Measurements from ENCODE around the gene RAPGEF5. TPM values are rescaled to one million over a fixed set of nuclear protein-coding genes. Genes with fewer than 3 reads are reported as not detected.

Gene RAPGEF5
- total RNA-seq, 1 experiment from 2014 or later: 1.2 TPM

DNA sequence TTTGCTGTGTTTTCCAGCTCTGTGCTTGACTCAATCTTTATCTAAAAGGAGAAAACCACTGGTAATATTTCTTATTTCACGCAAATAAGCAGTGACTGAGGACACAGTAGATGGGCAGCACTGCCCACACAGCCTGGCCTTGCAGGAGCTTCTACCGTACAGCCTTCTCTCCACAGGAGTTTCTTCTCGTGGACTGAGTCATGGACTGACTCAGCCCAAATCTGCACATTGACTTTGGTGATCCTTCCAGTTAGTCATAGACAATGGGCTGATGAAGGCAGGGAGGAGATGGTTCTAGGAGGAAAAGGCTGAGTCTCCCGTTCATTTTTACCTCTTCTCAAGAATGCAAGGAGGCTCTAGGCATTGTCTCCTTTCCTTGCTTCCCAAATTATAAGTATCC, 200.7 kb downstream of the RAPGEF5 start:
- Histone ChIP-seq H3K27me3 (no peaks in the 10 kb centered on the region), H3K9me3 (no peaks in the 10 kb centered on the region), H3K36me3 (no peaks in the 10 kb centered on the region), H3K4me3 (no peak overlapping the region)
- peak; percentile 77 for DNase-seq

DNA sequence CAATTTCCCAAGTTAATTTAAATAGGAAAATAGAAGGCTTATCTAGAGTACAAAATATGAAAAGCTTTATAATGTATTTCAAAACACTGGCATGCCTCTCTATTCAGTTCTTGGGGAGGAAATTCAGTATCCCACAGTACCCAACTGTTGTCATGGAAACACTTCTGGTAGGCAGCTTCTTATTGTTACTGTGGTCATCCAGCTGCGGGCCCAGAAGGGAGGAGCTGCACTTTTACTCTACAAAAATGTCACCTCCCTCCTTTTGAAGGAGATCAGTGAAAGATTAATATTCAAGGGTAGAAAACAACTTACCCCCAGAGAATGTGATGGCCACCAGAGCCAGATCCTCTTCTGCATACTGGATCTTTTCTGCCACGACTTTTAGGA, 202.8 kb downstream of the RAPGEF5 start:
- Histone ChIP-seq H3K4me3 (no peak overlapping the region), H3K9me3 (no peaks in the 10 kb centered on the region), H3K27me3 (no peaks in the 10 kb centered on the region), H3K36me3 (no peaks in the 10 kb centered on the region)
- DNase-seq: no peak

DNA sequence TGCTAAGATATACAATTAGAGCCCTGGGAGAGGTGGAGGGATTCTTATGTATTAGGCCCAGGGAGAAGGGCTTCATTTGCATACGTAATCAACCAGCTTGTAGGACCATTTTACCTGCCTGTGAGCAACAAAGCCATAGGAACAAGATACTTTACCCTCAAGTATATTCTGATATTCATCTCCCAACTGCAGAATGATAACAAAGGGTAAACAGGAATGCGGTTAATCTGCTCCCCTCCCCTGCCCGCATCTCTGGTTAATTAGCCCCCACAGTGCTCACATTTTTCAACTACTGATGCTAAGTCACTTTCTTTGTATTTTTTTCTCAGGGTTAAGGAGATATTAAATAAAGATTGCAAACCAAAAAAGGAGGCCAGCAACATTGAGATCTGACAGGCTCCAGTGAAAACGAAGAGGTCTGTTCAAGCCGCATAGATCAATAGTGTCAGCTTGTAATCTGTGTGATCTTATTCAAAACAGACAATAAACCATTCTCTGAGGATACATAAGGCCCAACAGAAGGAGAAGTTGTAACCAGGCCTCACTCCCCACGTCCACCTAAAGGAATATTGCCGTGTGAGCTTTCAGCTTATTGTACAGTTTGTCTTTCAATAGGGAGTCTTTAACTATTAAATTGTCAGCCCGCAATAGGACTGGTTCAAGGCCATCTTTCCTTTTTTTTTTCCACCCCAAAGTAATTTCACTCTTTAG, 203.4 kb downstream of the RAPGEF5 start:
- H3K9me3 ChIP-seq: no peaks in the 10 kb centered on the region
- H3K4me3 ChIP-seq: no peak overlapping the region
- H3K36me3 ChIP-seq: no peaks in the 10 kb centered on the region
- H3K27me3 ChIP-seq: no peaks in the 10 kb centered on the region
- DNase-seq: no peak

DNA sequence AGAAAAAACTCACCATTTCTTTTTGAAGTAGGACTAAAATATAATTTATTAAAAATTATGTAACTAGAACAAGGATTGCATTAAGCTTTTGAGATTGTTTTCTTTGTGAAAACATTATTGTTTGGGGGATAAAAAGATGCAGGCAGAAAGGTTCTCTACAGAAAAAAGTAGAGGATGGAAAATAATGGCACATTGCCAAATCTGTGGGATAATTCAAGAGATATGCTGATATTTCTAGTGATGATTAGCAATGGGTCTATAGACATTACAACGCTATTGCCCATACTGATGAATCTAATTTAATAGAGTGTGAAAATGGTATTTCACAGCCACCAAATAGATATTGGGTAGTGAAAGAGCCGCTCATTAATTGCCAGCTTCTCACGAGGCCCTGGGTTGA, 204.3 kb downstream of the RAPGEF5 start:
- H3K4me3 ChIP-seq: no peak overlapping the region
- DNase-seq: no peak
- no peaks in the 10 kb centered on the region for H3K36me3 ChIP-seq
- H3K9me3 ChIP-seq: no peaks in the 10 kb centered on the region
- H3K27me3 ChIP-seq: no peaks in the 10 kb centered on the region

DNA sequence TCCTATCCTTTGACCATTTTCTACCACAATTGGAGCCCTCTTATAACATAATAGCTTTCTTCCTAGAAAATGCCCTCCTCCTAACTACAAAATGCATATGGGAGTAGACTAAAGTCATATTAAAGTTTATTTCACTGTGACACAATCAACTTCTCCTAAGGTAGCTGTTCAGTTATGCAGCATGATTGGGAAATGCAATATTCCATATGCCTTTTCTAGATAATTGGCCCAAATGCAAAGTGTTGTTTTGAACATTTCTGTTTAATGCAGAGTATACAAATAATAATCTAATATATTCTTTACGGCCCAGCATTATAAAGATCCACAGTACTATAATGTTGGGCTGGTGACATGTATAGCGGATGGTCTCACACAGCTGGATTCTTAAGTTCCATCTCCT, 205.1 kb downstream of the RAPGEF5 start:
- Histone ChIP-seq H3K27me3 (no peaks in the 10 kb centered on the region), H3K9me3 (no peaks in the 10 kb centered on the region), H3K36me3 (no peaks in the 10 kb centered on the region), H3K4me3 (no peak overlapping the region)
- DNase-seq: no peak

DNA sequence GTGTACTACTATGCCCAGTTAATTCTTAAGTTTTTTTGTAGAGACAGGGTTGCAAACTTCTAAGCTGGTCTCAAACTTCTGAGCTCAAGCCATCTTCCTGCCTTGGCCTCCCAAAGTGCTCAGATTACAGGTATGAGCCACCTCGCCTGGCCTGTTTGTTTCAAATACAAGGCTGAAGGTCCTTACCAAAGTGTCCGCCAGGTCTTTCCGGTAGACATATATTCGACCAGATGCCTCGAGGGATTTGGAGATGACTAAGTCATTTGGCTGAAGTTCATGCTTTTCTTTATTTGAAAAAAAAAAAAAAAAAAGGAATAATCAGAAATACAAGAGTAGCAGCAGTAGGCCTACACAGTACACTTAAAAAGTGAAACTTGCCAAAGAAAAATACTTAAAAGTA, 206.7 kb downstream of the RAPGEF5 start:
- Histone ChIP-seq H3K4me3 (no peak overlapping the region), H3K36me3 (no peaks in the 10 kb centered on the region), H3K9me3 (no peaks in the 10 kb centered on the region), H3K27me3 (no peaks in the 10 kb centered on the region)
- no peak for DNase-seq

DNA sequence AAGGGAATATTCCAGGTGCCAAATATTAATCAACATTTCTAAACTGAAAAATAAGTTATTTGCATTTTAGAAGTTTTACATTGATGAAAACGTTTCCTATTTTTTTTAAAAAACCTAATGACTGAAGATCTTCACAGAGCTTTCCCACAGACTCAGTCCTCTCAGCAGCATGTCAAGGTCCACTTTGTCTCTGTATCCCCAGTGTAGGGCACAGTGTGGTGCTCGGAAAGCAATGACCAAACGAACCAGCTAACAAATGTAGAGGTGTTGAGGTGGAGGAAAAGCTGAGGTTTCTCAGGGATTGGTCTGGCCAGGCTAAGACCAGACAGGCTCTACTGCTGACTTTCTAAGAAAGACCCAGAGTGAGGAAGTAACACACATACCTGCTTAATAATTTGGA, 209.1 kb downstream of the RAPGEF5 start:
- DNase-seq: no peak
- no peaks in the 10 kb centered on the region for H3K9me3 ChIP-seq
- H3K36me3 ChIP-seq: no peaks in the 10 kb centered on the region
- no peaks in the 10 kb centered on the region for H3K27me3 ChIP-seq
- H3K4me3 ChIP-seq: no peak overlapping the region

DNA sequence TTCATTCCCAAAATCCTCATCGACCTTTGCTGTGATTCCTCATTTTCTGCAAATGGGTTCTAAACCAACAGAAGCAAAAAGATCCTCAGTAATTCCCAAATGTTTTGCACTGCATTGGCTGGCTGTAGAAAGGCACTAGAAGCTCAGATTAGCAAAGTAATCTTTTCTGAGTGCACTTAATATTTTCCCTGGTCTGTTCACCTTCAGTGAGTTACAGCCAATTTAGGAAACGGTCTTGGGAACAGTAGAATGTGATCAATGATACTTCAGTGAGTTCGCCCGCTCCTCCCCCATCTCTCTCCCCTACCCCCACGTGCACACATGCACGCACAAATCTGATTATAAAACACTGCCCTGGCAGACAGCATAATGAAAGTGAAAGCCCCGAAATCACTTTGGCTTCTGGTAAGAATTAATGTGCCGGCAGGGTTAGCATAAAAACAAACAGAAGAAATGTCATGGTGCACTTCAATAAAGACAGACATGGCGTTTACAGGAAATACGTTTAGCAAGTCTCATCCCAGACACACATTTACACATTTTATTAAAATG, 209.9 kb downstream of the RAPGEF5 start:
- H3K36me3 ChIP-seq: no peaks in the 10 kb centered on the region
- DNase-seq: no peak
- H3K4me3 ChIP-seq: no peak overlapping the region
- no peaks in the 10 kb centered on the region for H3K27me3 ChIP-seq
- no peaks in the 10 kb centered on the region for H3K9me3 ChIP-seq

DNA sequence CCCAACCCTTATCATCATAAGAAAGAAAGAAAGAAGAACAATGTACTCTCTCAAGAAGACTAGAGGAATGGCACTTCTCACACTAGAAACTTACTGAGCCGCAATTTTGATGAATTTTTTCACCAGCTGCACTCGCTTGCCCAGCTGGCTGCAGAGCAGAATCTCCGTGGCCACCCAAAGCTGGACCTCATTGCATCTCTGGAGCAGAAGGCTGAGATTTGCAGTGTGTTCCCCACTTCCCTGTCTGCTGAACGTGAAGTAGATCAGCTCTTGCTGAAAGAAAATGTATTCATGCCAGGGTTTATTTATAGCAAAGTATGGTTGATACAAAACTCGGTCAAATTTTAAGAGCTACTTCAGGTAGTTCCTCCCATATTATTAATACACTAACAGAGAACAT, 212.0 kb downstream of the RAPGEF5 start:
- H3K27me3 ChIP-seq: no peaks in the 10 kb centered on the region
- no peaks in the 10 kb centered on the region for H3K9me3 ChIP-seq
- H3K4me3 ChIP-seq: no peak overlapping the region
- DNase-seq: no peak
- no peaks in the 10 kb centered on the region for H3K36me3 ChIP-seq

DNA sequence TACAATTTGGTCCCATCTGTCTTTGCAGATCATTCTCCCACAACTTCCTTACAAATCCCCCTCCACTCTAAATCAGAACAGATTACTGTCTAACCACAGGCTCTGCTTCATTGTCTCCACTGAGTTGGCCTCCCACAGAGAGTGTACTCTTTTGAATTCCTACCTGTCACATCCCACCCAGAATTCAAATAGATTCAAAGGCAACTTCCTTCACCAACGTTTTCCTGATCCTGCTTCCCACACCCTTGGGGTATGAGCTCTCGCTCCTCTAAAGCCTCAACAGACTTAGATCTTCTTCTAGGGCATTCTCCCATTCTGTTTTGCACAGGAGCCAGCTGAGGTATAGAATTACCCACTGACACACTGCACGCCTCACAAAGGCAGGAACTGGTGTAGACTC, 213.5 kb downstream of the RAPGEF5 start:
- H3K9me3 ChIP-seq: no peaks in the 10 kb centered on the region
- no peak for DNase-seq
- no peaks in the 10 kb centered on the region for H3K27me3 ChIP-seq
- no peaks in the 10 kb centered on the region for H3K36me3 ChIP-seq
- no peak overlapping the region for H3K4me3 ChIP-seq

DNA sequence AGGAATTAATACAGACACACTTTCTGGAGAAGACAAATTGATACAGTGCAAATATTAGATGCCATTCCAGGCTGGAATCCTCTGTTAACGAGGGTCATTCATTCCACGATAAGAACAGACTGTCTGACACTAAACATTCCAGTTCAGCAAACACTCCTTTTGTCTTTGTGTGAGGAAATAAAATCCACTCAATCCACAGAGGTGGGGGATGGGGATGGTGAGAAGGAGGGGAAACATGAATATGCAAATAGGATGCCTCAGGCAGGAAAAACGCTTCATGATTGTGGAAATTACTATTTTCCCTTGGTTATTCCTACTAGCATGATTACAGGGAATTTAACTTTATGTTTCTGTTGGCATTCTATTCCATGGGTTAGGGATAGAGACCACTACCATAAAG, 214.4 kb downstream of the RAPGEF5 start:
- no peaks in the 10 kb centered on the region for H3K27me3 ChIP-seq
- H3K9me3 ChIP-seq: no peaks in the 10 kb centered on the region
- no peaks in the 10 kb centered on the region for H3K36me3 ChIP-seq
- no peak for DNase-seq
- H3K4me3 ChIP-seq: no peak overlapping the region

DNA sequence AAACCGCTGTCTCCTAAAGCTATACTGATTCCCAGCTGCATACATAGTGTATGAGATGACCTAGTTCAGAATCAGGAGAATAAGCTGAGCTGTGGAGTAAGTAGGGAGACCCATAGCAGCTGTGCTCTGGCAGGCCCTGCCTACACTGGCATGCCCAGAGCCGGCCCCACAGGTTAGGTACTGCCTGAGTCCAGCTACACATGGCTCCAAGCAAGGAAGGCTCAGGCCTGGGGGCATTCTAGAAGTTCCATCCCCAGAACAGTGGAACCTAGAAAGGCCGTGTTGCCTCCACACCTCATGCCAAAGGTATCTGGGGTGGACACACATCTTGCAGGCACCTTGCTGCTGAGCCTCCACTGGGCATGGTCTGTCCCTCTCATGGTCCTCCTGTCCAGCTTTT, 215.6 kb downstream of the RAPGEF5 start:
- no peaks in the 10 kb centered on the region for H3K9me3 ChIP-seq
- no peak for DNase-seq
- H3K36me3 ChIP-seq: no peaks in the 10 kb centered on the region
- no peaks in the 10 kb centered on the region for H3K27me3 ChIP-seq
- no peak overlapping the region for H3K4me3 ChIP-seq

DNA sequence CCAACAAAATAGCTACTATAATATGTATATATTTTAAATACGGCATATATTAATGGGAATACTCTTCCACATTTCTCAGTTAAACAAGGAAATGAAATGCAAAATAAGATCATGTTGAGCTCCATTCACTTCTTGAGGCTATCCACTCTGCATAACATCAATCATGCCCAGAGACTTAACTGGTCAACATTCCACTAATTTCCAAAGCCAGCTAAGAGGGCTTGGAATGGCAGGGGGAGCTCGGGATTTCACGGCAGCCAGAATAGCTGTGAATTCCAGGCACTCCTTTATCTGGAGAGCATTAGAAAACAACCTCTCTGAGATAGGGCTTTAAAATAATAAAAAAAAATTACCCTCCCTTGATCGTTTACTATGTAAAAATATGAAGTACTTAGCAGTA, 216.4 kb downstream of the RAPGEF5 start:
- no peak overlapping the region for H3K4me3 ChIP-seq
- no peaks in the 10 kb centered on the region for H3K9me3 ChIP-seq
- no peaks in the 10 kb centered on the region for H3K36me3 ChIP-seq
- H3K27me3 ChIP-seq: no peaks in the 10 kb centered on the region
- DNase-seq: no peak

DNA sequence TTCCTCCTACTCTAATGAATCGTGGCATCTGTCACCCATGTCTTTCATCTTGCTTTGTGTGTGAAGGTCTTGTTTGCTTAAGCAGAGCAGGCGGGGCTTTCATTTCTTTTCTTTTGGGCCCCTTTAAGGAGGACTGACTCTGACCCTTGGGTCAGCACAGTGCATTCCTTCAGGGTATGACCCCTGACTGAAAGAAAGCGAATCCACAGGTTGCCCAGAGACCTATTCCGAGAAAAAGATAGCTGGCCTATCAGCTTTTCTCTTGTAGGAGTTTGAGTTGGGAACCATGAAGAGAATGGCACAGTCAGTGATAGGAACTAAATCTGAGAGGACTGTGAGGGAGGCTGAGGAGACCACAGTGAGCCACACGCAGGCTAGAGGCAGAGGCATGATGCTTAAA, 218.1 kb downstream of the RAPGEF5 start:
- H3K27me3 ChIP-seq: no peaks in the 10 kb centered on the region
- DNase-seq: no peak
- H3K4me3 ChIP-seq: no peak overlapping the region
- no peaks in the 10 kb centered on the region for H3K9me3 ChIP-seq
- H3K36me3 ChIP-seq: no peaks in the 10 kb centered on the region

DNA sequence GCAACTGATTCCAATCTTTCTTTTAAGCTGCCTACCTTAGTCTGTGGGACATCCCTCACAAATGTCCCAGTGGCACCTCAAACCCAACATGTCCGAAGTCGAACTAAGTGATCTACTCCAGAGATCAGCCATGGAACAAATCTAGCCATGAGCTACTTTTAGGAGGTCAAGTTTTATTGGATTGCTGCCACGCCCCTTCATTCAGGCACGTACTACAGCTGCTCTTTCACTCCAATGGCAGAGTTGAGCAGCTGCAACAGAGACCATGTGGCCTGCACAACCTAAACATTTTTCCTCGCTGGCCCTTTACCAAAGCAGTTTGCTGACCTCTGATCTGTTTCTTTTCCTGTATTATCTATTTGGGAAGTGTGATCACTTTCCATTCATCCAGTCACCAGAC, 218.8 kb downstream of the RAPGEF5 start:
- no peak for DNase-seq
- no peak overlapping the region for H3K4me3 ChIP-seq
- H3K36me3 ChIP-seq: no peaks in the 10 kb centered on the region
- no peaks in the 10 kb centered on the region for H3K9me3 ChIP-seq
- no peaks in the 10 kb centered on the region for H3K27me3 ChIP-seq

DNA sequence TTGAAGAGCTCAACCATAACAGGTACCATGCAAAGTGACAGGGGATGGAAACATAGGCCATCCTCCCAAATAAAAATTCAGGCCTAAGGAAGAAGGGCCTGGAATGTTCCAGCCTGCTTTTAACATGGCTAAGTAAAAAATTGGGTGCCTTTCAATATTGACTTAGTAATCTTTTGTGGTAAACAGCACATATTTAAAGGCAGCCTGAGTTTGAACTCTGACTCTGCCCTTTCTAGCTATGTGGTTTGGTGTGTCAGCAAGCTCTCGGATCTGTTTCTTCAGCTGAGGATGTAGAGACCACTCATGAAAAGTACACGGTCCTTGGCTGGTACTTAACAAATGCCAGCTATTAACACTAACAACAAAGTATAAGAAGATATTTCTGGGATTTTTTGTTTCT, 219.5 kb downstream of the RAPGEF5 start:
- no peaks in the 10 kb centered on the region for H3K27me3 ChIP-seq
- H3K4me3 ChIP-seq: no peak overlapping the region
- no peaks in the 10 kb centered on the region for H3K9me3 ChIP-seq
- no peaks in the 10 kb centered on the region for H3K36me3 ChIP-seq
- peak; percentile 23 for DNase-seq

DNA sequence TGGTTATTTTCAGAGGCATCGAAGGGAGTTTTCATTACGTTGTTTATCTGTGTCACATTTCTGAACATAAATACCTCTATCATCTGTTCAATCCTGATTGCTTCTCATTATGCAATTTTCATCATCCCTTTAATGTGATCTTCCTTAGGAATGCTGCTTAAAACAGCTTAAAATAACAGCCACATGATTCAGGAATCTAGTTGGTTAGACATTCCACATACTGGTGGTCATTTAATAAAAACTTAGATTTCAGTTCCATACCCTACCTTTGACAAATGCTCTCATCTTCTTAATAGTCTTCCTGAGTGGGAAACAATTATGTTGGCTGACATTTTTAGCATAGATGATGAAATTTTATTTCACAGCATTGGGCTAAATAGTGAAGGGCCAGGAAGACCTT, 219.9 kb downstream of the RAPGEF5 start:
- DNase-seq: no peak
- H3K36me3 ChIP-seq: no peaks in the 10 kb centered on the region
- H3K4me3 ChIP-seq: no peak overlapping the region
- H3K27me3 ChIP-seq: no peaks in the 10 kb centered on the region
- H3K9me3 ChIP-seq: no peaks in the 10 kb centered on the region

DNA sequence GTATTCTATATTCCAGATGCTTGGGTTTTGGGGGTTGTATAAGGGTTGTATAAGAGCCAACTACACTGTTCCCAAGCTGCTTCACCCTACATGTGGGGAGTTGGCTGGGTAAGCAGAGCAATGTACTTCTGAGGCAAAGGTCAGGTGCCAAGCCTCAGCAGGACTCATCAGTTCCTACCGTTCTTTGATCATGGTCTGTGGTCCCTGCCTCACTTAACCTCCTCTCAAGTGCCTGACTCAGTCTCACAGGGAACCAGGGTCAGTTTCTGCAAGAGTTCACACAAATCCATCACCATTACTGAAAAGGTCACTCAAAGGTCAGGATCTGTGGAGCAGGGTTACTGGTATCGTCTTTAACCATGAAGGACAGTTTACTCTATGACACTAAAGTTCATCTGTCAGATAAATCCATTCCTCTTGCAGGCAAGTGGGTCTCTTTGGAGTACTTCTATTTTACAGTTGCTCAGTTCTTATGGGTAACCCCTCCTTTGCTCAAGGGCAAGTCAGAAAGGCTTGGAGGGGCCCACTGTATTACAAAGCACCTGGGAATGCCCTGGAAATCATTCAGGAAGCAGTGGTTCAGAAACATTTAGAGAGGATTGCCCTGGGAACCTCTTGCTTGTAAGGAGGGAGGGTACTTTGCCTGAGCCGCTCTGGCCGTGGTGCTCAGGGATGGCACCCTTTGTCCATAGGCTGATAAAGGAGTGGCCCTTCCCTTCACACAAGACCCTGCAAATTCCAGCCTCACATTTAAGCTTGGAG, 227.0 kb downstream of the RAPGEF5 start:
- no peak for DNase-seq
- no peak overlapping the region for H3K4me3 ChIP-seq
- no peaks in the 10 kb centered on the region for H3K9me3 ChIP-seq
- H3K27me3 ChIP-seq: no peaks in the 10 kb centered on the region
- H3K36me3 ChIP-seq: no peaks in the 10 kb centered on the region

All from MG63 (cell line).